GM19240 (cell line): ENCODE results near the gene CCNF.

ENCODE experiments used
- DNase-seq: peaks from one replicate; pipeline ENCODE4 v3.0.0; 2011; ENCODE audit warnings: low spot score; ENCODE audit not compliant: insufficient read length

Gene CCNF

DNA sequence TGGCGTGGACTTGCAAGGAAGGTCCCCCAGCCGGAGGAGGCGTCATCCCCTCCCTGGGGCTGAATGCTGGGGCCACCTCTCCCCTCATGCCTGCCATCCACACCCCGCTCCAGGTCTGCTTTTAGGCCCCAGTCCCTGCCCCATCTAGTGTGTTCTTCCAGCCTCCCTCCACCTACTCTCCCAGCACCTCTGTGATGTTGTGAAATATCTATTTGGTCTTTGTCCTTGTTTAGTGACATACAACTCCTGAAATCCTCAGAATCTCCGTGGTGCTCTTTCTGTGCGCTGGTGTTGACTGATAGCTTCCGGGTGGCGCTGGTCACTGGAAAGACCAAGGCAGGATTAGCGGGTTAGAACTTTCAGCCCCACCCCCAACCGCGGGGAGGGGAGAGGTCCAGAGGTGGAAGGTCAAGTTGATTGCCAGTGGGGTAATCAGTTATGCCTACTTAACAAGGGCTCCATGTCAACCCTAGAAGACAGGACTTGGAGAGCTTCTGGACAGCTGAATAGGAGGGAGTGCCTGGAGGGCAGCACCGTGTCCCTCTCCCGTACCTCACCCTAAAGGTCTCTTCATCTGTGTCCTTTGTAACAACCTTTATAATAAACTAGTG is 55.8 kb downstream of the CCNF start:
- no peak for DNase-seq

DNA sequence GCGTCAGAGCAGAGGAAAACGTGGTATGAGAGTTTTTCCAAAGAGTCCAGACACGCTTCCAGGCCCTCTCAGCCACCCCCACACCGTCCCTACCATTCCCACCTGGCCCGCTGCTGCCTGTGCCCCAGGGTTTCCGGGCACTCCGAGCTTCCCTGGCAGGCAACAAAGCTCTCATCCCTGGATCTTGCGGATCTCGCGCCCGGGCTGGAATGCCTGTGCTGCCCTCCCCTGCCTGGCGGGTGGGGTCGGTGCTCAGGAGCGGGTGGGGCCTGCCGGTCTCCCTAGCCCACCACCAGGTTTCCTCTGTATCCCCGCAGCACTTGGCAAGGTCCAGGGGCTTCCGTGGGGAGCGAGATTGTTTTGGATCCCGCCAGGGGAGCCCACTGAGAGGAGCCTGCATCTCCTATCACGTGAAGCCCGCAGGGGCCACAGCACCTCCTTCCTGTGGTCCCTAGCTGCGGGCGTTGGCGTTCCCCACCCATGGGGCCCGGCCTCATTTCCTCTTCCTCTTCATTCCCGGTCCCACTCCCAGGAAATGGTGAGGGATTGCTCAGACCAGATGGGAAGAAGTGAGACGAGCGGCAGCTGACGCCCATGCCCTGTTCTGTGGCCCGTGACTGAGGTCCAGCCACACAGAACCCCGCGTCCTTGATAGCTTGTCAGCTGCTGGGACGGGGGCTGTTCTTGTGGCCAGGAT is 56.7 kb downstream of the CCNF start:
- no peak for DNase-seq

DNA sequence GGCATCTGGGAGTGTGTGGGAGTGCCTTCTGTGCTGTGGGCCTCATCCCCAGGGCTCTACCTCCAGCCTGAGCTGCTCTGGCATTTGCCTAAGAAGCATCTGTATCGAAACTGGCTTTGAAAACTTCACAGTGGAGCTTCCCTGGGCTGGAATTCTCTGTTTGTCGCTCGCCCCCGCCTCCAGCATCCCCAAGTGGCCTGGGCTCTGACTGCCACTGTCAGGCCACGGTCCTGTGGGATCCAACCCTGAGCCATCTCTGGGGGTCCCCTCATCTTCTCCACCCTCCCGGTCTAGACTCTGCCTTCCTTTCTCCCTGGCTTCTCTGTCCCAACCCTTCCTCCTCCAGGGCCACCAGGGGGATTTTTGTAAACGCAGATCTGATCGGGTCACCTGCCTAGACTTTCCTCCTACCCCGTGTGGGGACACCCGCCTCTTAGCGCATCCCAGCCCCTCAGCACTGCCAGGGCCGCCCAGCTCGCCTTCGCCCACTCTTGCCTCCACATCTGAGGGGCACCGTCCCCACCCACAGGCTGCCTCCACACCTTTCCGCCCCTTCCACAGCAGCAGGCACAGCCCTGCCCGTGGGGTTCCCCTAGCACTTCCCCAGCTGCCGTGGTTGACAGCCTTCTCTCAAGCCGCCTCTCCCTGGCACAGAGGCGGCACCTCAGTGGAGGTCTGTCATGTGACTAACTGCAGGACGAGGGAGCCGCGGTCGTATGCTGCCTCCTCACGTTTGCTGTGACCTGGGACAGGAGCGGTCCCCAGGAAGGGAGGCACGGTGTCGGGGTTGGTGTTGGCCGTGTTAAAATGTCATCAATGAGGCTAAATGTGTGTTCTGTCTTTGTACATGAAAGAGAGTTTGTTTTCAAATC is 57.6 kb downstream of the CCNF start:
- peak; percentile 79 for DNase-seq

DNA sequence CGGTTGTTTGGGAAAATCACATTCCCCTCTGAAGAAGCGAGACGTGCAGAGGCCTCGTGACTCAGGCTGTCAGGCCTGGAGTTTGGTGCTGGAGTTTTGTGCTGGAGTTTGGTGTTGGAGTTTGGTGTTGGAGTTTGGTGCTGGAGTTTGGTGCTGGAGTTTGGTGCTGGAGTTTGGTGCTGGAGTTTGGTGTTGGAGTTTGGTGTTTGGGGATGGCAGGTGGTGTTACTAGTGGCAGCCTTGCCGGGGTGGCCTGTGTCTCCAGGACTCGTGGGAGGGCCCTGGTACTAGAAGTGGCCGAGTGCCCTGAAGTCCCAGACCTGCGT is 58.2 kb downstream of the CCNF start:
- no peak for DNase-seq

DNA sequence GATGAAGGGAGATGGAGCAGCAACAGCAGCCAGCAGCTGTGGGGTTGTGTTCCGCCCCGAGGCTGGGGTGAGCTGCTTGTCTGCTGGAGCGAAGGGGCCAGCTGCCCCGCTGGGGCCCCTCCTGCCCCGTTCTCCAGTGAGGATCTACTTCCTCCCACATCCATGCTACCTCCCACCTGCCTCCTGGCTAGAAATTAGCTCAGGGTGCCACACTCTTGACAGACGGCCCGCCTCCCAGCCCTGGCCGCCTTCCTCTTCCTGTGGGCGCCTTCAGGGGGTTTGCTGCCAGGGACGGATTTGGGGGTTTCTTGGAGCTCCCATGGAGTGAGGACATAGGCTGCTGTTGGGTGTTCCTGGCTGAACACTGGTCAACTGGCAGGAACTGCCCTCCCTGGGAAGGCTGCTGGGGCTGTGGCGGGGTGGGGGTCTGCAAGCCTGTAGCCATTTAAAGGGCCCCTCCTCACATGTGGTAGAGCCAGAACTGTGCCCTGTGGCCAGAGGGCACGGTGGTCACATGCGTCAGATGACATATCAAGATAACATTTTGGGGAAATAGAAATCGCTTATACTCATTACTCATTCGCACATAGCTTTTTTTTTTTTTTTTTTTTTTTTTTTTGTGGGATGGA is 58.8 kb downstream of the CCNF start:
- DNase-seq: no peak

DNA sequence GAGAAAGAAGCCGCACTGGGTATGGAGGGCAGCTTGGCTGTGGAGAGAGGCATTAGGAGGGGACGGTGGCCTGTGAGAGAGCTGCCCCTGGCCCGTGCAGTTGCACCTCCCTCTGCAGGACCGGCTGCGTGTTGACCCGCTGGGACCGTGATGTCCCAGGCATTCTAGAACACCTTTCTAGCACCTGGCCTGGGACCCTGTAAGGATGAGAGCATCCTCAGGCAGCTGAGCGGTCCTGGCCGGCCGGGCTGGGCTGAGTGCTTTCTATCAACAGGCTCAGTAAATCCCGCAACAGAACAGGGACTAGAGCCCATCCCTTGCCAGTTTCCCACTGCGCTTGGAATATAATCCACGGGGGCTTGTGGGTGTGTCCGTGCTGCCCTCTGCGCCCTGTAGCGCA is 60.3 kb downstream of the CCNF start:
- no peak for DNase-seq

DNA sequence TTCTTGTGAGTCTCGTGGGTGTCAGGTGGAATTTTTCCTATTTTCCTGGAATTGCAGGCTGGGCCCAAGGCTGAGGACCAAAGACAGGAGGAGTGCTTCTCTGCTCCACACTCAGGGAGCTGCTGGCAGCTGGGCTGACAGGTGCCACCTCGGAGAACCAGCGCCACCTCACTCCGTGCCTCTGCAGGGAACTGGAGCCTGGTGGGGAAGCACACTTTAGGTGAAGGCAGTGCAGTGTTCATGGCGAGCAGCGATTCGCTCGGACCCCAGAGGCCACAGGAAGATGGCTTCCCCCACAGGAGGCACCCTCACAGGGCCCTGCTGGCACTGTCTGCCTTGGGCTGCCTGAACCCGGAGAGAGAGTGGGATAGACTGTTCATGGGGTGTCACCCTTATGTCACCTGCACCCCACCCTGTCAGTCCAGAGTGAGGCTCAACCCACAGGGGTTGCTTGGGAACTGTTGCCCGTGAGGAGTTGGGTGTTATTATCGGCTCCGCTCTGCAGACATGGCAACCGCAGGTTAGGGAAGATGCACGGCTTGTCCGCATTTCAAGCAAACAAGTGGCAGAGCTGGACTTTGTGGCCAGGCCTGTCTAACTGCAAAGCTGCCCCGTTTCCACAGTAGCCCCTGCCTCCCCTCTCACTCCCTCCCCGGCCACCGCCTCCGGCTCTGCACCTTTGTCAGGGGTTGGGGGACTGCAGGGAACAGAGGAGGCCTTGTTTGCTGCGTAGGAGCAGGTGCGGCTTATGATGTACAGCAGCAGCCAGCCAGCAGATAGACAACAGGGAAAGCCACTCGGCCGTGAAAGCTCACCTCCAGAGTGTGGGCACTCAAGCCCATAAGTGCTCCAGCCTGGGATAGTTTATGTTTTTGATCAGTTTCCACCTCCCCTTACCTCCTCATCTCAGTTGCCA is 61.2 kb downstream of the CCNF start:
- DNase-seq: no peak

DNA sequence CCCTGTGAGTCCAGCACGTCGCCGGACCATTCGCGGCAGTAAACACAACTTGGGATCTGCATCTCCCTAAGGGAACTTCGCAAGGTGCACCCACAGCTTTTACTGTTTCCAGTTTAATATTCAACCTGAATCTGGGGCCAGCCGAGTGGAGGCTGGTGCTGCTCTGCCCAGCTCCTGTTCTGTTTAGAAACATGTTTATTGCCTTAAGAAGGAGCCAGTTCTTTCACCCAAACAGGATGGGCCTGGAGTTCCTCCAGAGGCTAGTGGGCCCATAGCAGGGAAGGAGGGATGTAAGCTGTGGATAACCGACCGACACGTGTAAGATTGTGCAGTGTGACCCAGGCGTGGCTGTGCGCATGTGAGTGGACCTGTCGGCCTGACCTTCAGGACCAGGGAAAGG is 63.0 kb downstream of the CCNF start:
- DNase-seq: no peak

DNA sequence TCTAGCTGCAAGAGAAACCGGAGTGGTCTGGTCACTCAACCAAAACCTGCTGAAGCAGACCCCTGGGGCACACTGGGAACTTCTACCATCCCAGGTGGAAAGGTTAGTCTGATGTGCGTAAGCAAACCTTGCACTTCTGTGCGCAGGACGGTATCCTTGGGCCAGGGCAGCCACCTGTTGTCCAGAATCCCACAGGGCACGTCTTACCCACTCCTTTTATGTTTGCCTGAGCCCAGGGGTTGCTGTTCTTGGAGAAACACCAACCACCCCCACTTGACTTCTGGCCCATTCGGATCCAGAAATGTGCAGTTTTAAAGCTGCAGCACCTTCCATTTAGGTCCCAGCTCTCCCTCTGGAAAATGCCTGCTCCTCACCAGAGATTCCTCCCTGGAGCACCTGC is 64.4 kb downstream of the CCNF start:
- DNase-seq: no peak

DNA sequence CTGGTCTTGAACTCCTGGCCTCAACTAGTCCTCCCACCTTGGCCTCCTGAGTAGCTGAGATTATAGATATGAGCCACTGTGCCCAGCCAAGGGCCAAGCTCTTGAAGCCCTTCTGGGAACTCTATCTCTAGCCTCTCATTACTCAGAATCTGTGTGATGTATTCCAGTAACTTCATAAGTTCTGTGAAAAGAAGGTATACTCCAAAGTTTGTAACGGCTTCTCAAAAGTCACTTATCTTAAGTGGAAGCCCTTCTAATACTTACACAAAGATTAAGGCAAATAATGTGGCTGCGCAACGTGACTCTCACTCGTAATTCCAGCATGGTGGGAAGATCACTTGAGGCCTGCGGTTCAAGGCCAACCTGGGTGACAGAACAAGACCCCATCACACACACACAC is 65.4 kb downstream of the CCNF start:
- no peak for DNase-seq

DNA sequence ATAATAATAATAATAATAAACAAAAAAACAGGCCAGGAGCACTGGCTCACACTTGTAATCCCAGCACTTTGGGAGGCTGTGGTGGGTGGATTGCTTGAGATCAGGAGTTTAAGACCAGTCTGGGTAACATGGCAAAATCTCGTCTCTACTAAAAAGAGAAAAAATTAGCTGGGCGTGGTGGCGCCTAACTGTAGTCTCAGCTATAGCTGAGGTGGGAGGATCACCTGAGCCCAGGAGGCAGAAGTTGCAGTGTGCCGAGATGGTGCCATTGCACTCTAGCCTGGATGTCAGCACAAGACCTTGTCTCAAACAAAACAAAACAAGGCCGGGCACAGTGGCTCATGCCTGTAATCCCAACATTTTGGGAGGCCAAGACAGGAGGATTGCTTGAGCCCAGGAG is 65.8 kb downstream of the CCNF start:
- DNase-seq: no peak

DNA sequence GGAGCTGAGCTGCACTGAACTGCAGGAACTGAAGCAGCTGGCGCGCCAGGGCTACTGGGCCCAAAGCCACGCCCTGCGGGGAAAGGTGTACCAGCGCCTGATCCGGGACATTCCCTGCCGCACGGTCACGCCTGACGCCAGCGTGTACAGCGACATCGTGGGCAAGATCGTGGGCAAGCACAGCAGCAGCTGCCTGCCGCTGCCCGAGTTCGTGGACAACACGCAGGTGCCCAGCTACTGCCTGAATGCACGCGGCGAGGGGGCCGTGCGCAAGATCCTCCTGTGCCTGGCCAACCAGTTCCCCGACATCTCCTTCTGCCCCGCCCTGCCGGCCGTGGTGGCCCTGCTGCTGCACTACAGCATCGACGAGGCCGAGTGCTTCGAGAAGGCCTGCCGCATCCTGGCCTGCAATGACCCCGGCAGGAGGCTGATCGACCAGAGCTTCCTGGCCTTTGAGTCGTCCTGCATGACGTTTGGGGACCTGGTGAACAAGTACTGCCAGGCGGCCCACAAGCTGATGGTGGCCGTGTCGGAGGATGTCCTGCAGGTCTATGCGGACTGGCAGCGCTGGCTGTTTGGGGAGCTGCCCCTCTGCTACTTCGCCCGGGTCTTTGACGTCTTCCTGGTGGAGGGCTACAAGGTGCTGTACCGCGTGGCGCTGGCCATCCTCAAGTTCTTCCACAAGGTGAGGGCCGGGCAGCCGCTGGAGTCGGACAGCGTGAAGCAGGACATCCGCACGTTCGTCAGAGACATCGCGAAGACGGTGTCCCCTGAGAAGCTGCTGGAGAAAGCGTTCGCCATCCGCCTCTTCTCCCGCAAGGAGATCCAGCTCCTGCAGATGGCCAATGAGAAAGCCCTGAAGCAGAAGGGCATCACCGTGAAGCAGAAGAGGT is 67.2 kb downstream of the CCNF start:
- DNase-seq: no peak

DNA sequence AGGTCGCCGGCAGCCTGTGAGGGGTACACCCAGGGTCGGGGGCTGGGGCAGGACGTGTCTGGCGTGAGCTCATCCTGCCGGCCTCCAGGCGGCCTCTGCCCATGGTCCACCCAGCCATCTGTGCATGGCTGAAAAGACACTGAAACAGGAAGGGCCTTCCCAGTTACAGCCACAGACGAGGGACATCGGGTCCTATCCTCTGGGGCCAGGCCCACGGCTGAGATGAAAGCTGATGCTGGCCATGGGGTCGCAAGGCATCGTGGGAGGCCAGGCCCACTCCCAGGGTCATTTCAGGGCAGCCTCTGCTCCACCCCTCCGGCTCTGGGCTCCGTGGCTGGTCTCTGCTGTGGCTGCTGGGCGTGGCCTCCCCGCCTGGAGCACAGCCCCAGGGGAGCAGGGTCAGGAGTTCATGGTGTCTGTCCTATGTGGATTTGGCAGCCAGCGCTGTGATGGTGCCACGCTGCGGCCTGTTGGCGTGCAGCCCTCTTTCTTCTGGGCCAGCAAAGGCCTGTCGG is 67.9 kb downstream of the CCNF start:
- DNase-seq: no peak

DNA sequence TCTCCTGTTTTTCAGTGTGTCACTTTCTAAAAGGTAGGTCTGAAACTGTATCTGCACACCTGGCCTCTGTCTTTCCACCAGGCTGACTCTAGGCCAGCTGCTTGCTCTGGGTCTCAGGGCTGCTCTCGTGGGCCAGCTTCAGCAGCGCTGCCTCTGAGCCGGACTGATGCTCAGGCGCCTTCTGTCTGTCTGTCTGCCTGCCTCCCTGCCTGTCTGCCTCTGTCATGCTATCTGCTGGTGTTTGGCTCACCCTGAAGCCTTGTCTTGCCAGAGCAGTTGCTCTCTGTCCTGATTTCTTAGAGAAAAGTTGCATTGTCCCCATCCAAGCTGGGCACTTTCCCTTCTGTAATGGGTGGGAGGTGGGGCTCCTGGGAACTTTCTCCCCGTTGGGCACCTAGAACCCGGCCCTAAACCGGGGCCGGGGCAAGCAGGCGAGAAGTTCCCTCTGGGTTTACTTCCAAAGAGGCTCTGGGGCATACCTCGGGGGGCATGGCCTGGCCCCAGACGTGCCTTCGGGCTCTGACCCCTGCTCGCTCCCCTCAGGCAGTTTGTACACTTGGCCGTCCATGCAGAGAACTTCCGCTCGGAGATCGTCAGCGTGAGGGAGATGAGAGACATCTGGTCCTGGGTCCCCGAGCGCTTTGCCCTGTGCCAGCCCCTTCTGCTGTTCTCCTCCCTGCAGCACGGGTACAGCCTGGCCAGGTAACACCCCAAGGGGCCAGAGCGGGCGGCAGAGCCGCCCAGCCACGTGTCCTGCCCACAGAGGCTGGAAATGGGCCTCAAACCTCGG is 68.6 kb downstream of the CCNF start:
- no peak for DNase-seq

DNA sequence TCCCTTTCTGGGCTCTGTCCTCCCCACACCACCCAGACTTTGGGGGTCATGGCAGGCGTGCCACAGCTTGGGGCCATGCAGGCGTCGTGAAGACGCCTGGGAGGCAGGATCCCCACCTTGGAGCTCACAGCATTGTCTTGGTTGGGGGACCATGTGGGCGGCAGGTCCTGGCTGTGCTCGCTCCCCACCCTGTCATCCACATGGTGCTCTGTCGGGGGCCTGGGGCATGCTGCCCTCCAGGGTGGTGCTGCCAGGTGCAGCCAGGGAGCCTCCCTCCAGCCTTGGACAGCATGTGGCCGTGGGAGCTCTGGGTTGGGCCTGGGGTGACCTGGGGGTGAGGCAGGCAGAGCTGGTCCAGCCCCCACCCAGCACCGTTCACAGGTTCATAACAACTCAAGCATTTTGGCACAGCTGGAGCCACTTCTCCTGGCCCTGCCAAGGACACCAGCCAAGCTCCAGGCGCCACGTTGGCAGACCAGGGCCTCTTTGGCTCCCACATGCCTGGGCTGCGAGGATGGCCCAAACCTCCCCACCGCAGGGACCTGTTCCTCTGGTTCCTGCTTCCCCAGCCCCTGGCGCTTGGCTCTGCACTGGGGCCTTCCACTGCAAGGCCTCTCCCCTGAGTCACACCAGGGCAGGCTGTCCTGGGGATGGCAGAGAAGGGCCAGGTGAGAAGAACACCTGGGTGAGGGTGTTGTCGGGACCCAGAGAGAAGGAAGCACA is 69.4 kb downstream of the CCNF start:
- DNase-seq: no peak

DNA sequence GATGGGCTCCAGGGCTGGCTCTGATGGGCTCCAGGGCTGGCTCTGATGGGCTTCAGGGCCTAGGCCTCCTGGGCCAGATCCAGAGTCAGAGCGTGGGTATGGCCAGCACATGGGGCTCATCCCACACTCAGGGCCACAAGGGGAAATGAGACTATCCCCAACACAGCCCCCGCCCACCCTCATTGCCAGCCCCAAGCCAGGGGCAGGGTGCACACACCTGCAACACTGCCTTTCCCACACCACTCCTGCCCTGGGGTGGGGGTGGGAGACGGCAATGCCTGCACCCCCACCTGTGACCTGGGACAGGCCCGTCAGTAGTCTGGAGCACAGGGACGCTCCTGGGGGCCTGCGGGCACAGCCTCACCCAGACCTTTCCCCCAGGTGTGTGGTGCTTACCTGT is 70.2 kb downstream of the CCNF start:
- no peak for DNase-seq

DNA sequence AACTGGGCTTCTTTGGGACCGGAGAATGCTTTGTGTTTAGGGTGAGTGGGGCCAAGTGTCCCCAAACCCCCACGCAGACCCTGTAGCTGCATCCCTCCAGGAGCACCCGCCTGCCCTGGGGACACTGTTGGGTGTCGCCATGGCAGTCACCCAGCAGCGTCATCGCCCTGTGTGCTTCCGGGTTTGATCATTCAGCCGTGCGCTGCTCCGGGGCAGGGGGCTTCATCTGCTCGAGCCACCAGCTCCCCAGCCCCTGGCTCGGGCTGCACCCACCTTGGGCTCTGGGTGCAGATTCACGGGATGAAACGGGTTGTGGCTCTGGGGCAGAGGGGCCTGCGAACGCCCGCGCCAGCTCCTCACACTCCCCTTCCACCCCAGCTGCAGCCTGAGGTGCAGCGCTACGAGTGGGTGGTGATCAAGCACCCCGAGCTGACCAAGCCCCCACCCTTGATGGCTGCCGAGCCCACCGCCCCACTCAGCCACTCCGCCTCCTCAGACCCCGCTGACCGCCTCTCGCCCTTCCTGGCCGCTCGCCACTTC is 70.7 kb downstream of the CCNF start:
- DNase-seq: no peak

DNA sequence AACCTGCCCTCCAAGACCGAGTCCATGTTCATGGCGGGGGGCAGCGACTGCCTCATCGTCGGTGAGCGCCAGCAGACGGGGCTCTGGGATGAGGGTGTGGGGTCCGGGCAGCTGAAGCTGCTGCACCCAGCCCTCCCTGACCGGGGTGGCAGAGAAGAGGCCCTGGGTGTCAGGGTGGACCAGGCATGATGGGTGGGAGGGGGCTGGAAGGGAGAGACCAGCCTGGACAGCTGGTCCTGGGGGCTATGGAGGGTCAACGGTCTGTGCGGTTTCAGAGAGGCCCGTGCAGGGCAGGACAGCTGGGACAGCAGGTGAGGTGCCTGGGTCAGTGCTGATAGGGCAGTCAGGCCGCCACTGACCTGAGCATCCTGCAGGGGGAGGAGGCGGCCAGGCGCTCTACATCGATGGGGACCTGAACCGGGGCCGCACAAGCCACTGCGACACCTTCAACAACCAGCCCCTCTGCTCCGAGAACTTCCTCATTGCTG is 71.2 kb downstream of the CCNF start:
- no peak for DNase-seq
